HUDEP-2 (cell line): ENCODE results near the gene KSR2.

ENCODE experiments used
- DNase-seq, 76 experiments: peaks; one replicate each; lab custom pipeline; 2025; ENCODE audit not compliant: unreplicated experiment in 76 of 76; lab: John Stamatoyannopoulos, UW

The KSR2 gene

GRCh38 chr12:117508468-117508867 is 460.3 kb downstream of the KSR2 start:
- no peak for DNase-seq

GRCh38 chr12:117507548-117507947 is 461.2 kb downstream of the KSR2 start:
- DNase-seq, result no peak

- no peak for DNase-seq
Measured at GRCh38 chr12:117506333-117506732, 462.5 kb downstream of the KSR2 start.

GRCh38 chr12:117502633-117503032 is 466.2 kb downstream of the KSR2 start:
- no peak for DNase-seq

- DNase-seq, result no peak
Measured at GRCh38 chr12:117502233-117502632, 466.6 kb downstream of the KSR2 start.

GRCh38 chr12:117501076-117501869 is 467.5 kb downstream of the KSR2 start:
- peak in 5 of 76 experiments; percentile 2 to 5 (median 5) for DNase-seq

GRCh38 chr12:117499759-117500485 is 468.9 kb downstream of the KSR2 start:
- DNase-seq, result no peak

GRCh38 chr12:117498880-117499279 is 469.9 kb downstream of the KSR2 start:
- DNase-seq, result no peak

GRCh38 chr12:117498256-117498655 is 470.5 kb downstream of the KSR2 start:
- DNase-seq, result no peak

GRCh38 chr12:117497407-117497806 is 471.4 kb downstream of the KSR2 start:
- DNase-seq, result no peak

- no peak for DNase-seq
Measured at GRCh38 chr12:117494833-117495655, 473.7 kb downstream of the KSR2 start.

GRCh38 chr12:117491711-117492110 is 477.1 kb downstream of the KSR2 start:
- DNase-seq, result no peak

GRCh38 chr12:117490130-117490529 is 478.7 kb downstream of the KSR2 start:
- no peak for DNase-seq

GRCh38 chr12:117489671-117490070 is 479.1 kb downstream of the KSR2 start:
- no peak for DNase-seq

GRCh38 chr12:117486840-117487659 is 481.7 kb downstream of the KSR2 start:
- peak in 10 of 76 experiments; percentile 1 to 47 (median 16) for DNase-seq

GRCh38 chr12:117485984-117486839 is 482.6 kb downstream of the KSR2 start:
- no peak for DNase-seq

GRCh38 chr12:117484901-117485300 is 483.9 kb downstream of the KSR2 start:
- no peak for DNase-seq

- no peak for DNase-seq
Measured at GRCh38 chr12:117483501-117483900, 485.3 kb downstream of the KSR2 start.

GRCh38 chr12:117481470-117481869 is 487.3 kb downstream of the KSR2 start:
- DNase-seq, result no peak
